Measurements from ENCODE around the gene CASP5. TPM values are rescaled to one million over a fixed set of nuclear protein-coding genes. Genes with fewer than 3 reads are reported as not detected.

Gene CASP5
- total RNA-seq, 2 experiments from 2014 or later, result not detected

DNA sequence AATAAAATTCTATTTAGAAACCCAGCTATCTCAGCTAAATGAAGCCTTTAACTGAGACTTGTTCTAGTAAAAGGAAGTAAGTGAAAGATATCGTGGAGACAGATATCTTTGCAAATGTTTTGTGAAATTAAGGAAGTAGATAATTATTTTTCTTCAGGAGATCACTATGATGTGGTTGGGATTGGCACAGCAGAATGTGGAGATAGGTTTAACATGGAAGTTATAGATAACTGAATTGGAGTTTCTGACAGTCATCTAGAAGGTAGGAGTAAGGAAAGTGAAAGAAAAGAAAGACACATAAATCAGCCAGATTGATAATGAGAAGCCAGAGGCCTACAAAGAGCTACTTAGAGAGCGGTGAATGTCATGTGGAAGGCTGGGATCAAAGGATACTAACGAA lies 4.7 kb upstream of the CASP5 start:
- peaks cover 34% of the 10 kb centered on the region for H3K36me3 Mint-ChIP-seq (ENCODE audit: low read depth)
- H3K27ac Mint-ChIP-seq, result no peak overlapping the region
- intact Hi-C loops (cut with micrococcal nuclease), result no loop called here
- no peaks in the 10 kb centered on the region for H3K9me3 Mint-ChIP-seq
- H3K4me1 Mint-ChIP-seq (ENCODE audit: low read depth), result peaks cover 28% of the 10 kb centered on the region
- peak overlapping the region; percentile 45 for H3K4me3 Mint-ChIP-seq
- no peak for DNase-seq
- CTCF ChIA-PET, result no interaction called here
- no peaks in the 10 kb centered on the region for H3K27me3 Mint-ChIP-seq (ENCODE audit: low read depth)

DNA sequence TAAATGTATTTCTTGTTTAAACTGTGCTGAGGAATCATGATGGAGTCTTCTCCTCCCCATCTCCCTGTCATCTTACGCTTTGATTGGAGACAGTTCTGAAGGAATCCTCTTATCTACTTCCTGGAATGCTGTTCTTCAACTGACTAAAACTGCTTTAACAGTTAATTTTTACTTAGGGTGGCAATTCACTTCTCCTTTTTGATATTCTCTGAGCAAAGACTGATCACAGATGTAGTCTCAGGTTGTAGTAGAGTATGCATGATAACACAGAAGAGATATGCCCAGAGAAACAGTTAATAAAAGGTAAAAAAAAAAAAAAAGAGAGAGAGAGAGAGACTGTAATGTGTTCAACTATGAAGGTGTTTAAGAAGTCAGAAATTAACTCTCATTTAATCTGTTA lies 1.4 kb upstream of the CASP5 start:
- no peak for DNase-seq
- no peaks in the 10 kb centered on the region for H3K9me3 Mint-ChIP-seq
- H3K27ac Mint-ChIP-seq, result no peak overlapping the region

DNA sequence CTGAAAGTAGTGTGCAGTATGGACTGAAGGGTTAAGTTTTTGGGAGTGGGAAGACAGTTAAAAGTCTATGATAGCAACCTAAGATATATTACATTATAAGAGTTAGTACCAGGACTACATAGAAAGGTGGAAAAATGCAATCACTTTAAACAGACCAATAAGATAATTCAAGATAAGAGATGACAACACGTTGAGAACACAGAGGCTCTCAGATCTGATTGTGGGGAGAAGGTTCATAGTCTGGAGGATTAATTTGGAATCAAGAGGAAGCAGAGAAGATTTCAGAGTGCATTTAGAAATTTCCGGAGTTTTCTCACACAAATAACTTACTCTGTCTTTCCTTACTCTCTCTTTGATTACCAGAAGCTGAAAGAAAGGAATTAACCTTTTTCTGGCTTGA lies 441 bp downstream of the CASP5 start:
- Mint-ChIP-seq H3K27ac (no peak overlapping the region), H3K4me3 (no peak overlapping the region), H3K9me3 (no peaks in the 10 kb centered on the region), H3K27me3 (ENCODE audit: low read depth) (no peaks in the 10 kb centered on the region), H3K36me3 (ENCODE audit: low read depth) (peaks cover 9% of the 10 kb centered on the region), H3K4me1 (ENCODE audit: low read depth) (peaks cover 11% of the 10 kb centered on the region)
- no peak for DNase-seq
- CTCF ChIA-PET, result interaction anchor here (0.7 kb wide), 1 partner anchor 114 kb away, joined by 3 read pairs; no protein-coding TSS in a partner anchor
- intact Hi-C loops (cut with micrococcal nuclease), result no loop called here

More for the DNA sequence above, 1.4 kb upstream of the CASP5 start:
- intact Hi-C loops (cut with micrococcal nuclease), result no loop called here
- peaks cover 21% of the 10 kb centered on the region for H3K4me1 Mint-ChIP-seq (ENCODE audit: low read depth)
- CTCF ChIA-PET, result no interaction called here
- H3K27me3 Mint-ChIP-seq (ENCODE audit: low read depth), result no peaks in the 10 kb centered on the region
- no peak overlapping the region for H3K4me3 Mint-ChIP-seq
- H3K36me3 Mint-ChIP-seq (ENCODE audit: low read depth), result peaks cover 23% of the 10 kb centered on the region

DNA sequence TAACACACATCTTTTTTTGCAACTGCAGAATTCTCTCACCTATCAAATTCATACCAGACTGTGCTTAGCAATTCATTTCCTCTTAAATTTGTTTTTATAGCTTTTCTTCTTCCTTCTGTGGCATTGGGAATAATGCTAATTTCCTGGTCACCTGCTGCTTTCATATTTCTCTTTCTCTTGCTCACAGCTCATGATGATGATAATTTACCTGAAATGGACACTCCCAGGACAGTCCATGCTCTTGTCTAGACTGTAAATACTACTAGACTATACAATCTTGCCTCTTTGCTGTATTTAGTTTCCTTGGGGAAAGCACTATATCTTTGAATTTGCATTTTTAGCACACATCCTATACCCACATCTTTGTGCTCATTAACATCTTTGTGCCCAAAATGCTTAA lies 15.5 kb downstream of the CASP5 start:
- CTCF ChIA-PET, result no interaction called here
- no peaks in the 10 kb centered on the region for H3K4me1 Mint-ChIP-seq (ENCODE audit: low read depth)

DNA sequence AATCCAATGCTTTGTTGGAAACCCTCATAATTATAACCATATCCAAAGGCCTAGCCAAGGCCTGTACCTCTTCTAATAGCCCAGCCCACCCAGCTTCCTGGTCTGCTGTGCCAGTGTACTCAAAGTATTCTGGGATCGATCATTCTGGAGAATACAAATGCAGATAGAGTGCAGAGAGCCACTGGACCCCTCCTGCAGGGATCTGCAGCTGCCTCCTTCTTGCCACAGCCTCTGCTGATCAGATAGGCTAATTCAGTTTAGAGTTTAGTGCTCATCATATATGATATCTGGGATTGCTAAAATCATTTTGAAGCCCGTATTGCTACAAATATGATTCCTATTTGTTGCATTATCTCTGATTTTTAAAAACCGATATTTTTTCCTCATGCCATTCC lies 17.5 kb downstream of the CASP5 start:
- intact Hi-C loops (cut with micrococcal nuclease), result loop anchor here (10.0 kb wide), 2 partner anchors 751 to 859 kb away; no protein-coding TSS in a partner anchor
- Mint-ChIP-seq H3K27ac (no peak overlapping the region), H3K27me3 (ENCODE audit: low read depth) (no peaks in the 10 kb centered on the region), H3K36me3 (ENCODE audit: low read depth) (no peaks in the 10 kb centered on the region), H3K4me3 (no peak overlapping the region), H3K9me3 (no peaks in the 10 kb centered on the region), H3K4me1 (ENCODE audit: low read depth) (peaks cover 4% of the 10 kb centered on the region)
- no peak for DNase-seq
- CTCF ChIA-PET, result no interaction called here

More for the DNA sequence above, 15.5 kb downstream of the CASP5 start:
- Mint-ChIP-seq H3K27ac (no peak overlapping the region), H3K9me3 (no peaks in the 10 kb centered on the region), H3K36me3 (ENCODE audit: low read depth) (no peaks in the 10 kb centered on the region), H3K27me3 (ENCODE audit: low read depth) (no peaks in the 10 kb centered on the region), H3K4me3 (no peak overlapping the region)
- intact Hi-C loops (cut with micrococcal nuclease), result loop anchor here (10.0 kb wide), 2 partner anchors 753 to 857 kb away; no protein-coding TSS in a partner anchor
- DNase-seq, result no peak

DNA sequence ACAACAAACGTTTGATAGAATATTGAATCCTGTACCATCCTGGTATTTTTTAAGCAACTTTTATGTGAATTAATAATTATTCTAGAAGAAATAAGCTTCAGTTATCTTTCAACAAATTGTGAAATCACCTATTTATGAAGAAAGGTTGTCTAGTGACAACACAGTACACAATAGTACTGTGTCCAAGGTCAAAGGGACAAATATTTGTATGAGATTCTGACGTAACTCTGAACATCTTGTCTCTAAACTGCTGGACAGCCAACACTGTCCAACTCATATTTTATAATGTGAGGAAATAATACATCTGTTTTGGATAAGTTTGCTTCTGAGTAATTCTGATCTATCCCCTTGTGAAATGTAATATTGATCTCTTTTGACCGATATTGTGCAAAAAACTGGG lies 18.9 kb downstream of the CASP5 start:
- CTCF ChIA-PET, result interaction anchor here (1.2 kb wide), 1 partner anchor 57 kb away, joined by 4 read pairs; no protein-coding TSS in a partner anchor
- H3K4me3 Mint-ChIP-seq, result no peak overlapping the region
- intact Hi-C loops (cut with micrococcal nuclease), result loop anchor here (5.0 to 10.0 kb wide), 3 partner anchors 182 to 861 kb away; no protein-coding TSS in a partner anchor

DNA sequence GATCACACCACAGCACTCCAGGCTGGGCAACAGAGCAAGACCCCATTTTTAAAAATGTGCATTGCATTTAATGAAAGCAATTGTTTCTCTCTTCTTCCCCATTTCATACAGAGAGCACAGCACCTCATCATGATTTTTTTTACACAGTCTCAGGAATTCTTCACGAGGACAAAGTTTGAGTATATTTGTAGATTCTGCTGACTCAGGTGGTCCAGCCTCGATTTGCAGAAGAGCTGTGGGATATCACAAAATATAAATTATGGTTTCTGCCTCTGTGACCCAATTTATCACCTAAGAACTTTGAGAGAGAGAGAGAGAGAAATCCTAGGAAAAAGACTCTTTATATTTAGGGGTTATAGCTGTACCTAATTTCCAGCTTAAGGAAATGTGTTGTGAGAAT lies 19.8 kb downstream of the CASP5 start:
- Mint-ChIP-seq H3K27me3 (ENCODE audit: low read depth) (no peaks in the 10 kb centered on the region), H3K27ac (no peak overlapping the region), H3K9me3 (no peaks in the 10 kb centered on the region), H3K36me3 (ENCODE audit: low read depth) (no peaks in the 10 kb centered on the region), H3K4me3 (no peak overlapping the region), H3K4me1 (ENCODE audit: low read depth) (peaks cover 4% of the 10 kb centered on the region)
- intact Hi-C loops (cut with micrococcal nuclease), result loop anchor here (5.0 to 10.0 kb wide), 3 partner anchors 181 to 862 kb away; no protein-coding TSS in a partner anchor
- CTCF ChIA-PET, result interaction anchor here (1.2 kb wide), 1 partner anchor 56 kb away, joined by 4 read pairs; no protein-coding TSS in a partner anchor
- no peak for DNase-seq

More for the DNA sequence above, 18.9 kb downstream of the CASP5 start:
- no peak for DNase-seq
- H3K27ac Mint-ChIP-seq, result no peak overlapping the region
- peaks cover 4% of the 10 kb centered on the region for H3K4me1 Mint-ChIP-seq (ENCODE audit: low read depth)
- H3K27me3 Mint-ChIP-seq (ENCODE audit: low read depth), result no peaks in the 10 kb centered on the region
- no peaks in the 10 kb centered on the region for H3K36me3 Mint-ChIP-seq (ENCODE audit: low read depth)
- no peaks in the 10 kb centered on the region for H3K9me3 Mint-ChIP-seq

DNA sequence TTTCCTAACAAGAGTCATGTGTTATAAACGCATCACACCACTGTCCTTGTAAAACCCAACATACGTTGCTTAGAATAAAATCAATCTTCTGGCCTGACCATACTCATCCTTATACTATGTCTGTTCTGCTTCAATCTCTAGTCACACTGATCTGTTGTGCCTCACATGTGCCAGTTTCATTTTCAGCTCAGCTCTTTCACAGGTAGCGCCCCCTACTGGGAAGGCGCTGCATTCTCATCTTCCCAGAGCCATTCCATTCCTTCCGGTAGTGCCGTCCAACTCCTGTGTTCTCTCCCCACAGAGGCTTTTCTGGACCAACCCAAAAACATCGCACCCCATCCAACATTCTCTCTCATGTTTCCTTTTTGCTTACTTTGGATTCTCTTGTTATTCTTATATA lies 22.2 kb downstream of the CASP5 start:
- CTCF ChIA-PET, result interaction anchor here (0.6 to 2.0 kb wide), 5 partner anchors 11 to 165 kb away, joined by 3 to 8 read pairs (median 3); no protein-coding TSS in a partner anchor
- Mint-ChIP-seq H3K4me1 (ENCODE audit: low read depth) (peaks cover 4% of the 10 kb centered on the region), H3K27ac (no peak overlapping the region), H3K4me3 (no peak overlapping the region), H3K36me3 (ENCODE audit: low read depth) (no peaks in the 10 kb centered on the region), H3K27me3 (ENCODE audit: low read depth) (no peaks in the 10 kb centered on the region), H3K9me3 (no peaks in the 10 kb centered on the region)
- intact Hi-C loops (cut with micrococcal nuclease), result loop anchor here (1.0 to 10.0 kb wide), 6 partner anchors 53 to 864 kb away; no protein-coding TSS in a partner anchor
- peak; percentile 72 for DNase-seq

DNA sequence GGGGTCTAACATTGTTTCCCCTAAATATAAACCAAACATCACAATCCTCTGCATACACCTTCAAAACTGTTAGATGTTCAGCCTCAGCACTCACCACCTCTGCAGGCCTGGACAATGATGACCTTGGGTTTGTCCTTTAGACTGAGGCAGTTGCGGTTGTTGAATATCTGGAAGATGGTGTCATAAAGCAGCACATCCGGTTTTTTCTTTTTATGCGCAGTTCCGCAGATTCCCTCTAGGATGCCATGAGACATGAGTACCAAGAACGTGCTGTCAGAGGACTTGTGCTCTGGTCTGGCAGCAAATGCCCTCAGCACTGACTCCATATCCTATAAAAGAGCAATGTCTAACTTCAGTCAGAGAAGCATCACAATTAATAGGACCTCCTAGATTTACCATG lies 22.8 kb downstream of the CASP5 start:
- H3K4me1 Mint-ChIP-seq (ENCODE audit: low read depth), result peaks cover 4% of the 10 kb centered on the region
- CTCF ChIA-PET, result interaction anchor here (0.6 to 1.1 kb wide), 3 partner anchors 10 to 164 kb away, joined by 3 read pairs; no protein-coding TSS in a partner anchor
- intact Hi-C loops (cut with micrococcal nuclease), result loop anchor here (1.0 to 10.0 kb wide), 5 partner anchors 53 to 865 kb away; no protein-coding TSS in a partner anchor
- no peaks in the 10 kb centered on the region for H3K36me3 Mint-ChIP-seq (ENCODE audit: low read depth)
- no peak overlapping the region for H3K4me3 Mint-ChIP-seq
- no peak overlapping the region for H3K27ac Mint-ChIP-seq
- no peaks in the 10 kb centered on the region for H3K27me3 Mint-ChIP-seq (ENCODE audit: low read depth)
- DNase-seq, result peak; percentile 19
- H3K9me3 Mint-ChIP-seq, result no peaks in the 10 kb centered on the region

DNA sequence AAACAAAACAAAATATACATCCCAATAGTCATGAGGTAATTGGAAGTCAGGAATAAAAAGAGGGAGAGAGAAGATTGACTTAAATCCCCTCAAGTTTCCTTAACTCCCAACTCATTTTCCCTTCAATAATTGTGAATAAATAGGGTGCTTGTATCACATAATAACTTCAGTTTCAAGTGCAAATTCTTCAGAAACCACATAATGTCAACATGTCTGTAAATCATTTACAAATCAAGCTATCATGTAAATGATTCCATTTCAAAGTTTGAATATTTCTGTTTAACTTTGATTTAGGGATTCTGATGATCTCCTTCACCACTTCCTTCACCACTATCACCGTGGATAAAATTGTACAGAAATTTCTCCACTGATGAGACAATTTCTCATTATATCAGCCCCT lies 23.2 kb downstream of the CASP5 start:
- Mint-ChIP-seq H3K4me3 (no peak overlapping the region), H3K27me3 (ENCODE audit: low read depth) (no peaks in the 10 kb centered on the region), H3K4me1 (ENCODE audit: low read depth) (peaks cover 4% of the 10 kb centered on the region), H3K27ac (no peak overlapping the region), H3K9me3 (no peaks in the 10 kb centered on the region), H3K36me3 (ENCODE audit: low read depth) (no peaks in the 10 kb centered on the region)
- CTCF ChIA-PET, result no interaction called here
- no peak for DNase-seq
- intact Hi-C loops (cut with micrococcal nuclease), result loop anchor here (1.0 to 10.0 kb wide), 5 partner anchors 52 to 865 kb away; no protein-coding TSS in a partner anchor

DNA sequence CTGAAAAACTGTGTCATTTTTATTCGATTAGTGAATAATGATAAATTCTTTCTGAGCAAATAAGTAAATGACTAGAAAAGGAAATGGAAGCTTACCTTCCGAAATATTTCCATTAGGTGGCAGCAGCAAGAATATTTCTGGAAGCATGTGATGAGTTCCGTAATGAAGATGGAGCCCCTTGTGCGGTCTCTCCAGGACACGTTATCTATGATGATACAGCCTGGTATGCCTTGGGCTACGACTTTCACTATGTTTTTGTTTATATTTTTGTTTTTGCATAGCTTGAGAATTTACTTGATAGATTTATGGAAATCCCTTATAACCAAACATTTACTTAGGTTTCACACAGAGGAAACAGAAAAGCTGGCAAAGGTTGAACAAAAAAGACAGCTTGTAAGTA lies 25.7 kb downstream of the CASP5 start:
- Mint-ChIP-seq H3K36me3 (ENCODE audit: low read depth) (no peaks in the 10 kb centered on the region), H3K27ac (no peak overlapping the region), H3K9me3 (no peaks in the 10 kb centered on the region), H3K4me1 (ENCODE audit: low read depth) (peaks cover 4% of the 10 kb centered on the region), H3K4me3 (no peak overlapping the region), H3K27me3 (ENCODE audit: low read depth) (no peaks in the 10 kb centered on the region)
- intact Hi-C loops (cut with micrococcal nuclease), result no loop called here
- CTCF ChIA-PET, result interaction anchor here (0.6 kb wide), 1 partner anchor 853 kb away, joined by 3 read pairs; no protein-coding TSS in a partner anchor
- no peak for DNase-seq

DNA sequence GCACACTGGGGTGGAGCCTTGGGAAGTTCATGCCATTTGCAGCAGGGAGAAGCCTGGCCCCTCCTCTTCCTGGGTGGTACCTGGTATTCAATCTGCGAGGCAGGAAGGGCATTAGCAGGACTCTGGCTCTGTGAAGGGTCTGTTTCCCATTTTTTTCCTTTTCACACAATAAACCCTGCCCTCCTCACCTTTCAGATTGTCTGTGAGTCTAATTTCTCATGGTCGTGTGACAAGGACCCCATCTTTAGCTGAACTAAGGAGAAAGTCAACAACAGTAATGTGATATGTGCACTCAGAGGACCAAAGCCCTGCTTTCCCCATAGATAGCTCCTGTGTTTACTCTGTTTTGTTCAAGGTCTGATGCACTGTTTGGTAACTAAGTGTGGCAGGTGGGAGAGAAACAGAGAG lies 28.0 kb downstream of the CASP5 start:
- no peak overlapping the region for H3K27ac Mint-ChIP-seq
- intact Hi-C loops (cut with micrococcal nuclease), result no loop called here
- CTCF ChIA-PET, result no interaction called here
- no peaks in the 10 kb centered on the region for H3K9me3 Mint-ChIP-seq
- H3K4me3 Mint-ChIP-seq, result no peak overlapping the region
- H3K36me3 Mint-ChIP-seq (ENCODE audit: low read depth), result no peaks in the 10 kb centered on the region
- no peaks in the 10 kb centered on the region for H3K27me3 Mint-ChIP-seq (ENCODE audit: low read depth)
- no peak for DNase-seq
- H3K4me1 Mint-ChIP-seq (ENCODE audit: low read depth), result no peaks in the 10 kb centered on the region

DNA sequence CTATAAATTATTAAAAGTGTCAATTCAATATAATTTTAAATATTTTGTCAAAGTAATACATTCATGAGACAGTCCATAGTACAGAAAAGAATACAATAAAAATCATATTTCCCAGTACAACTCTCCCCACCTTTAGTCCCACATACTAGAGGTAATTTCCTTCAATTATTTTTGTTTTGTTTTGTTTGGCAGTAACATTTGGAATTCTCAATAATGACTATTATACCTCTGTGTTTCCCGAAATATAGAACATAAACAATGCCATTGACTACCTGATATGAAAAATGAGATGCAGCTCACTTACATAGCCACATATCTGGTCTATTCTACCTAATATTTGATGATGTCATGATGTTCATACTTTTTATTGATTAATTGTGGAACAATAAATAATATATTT lies 30.2 kb downstream of the CASP5 start:
- Mint-ChIP-seq H3K9me3 (peaks cover 6% of the 10 kb centered on the region), H3K4me3 (no peak overlapping the region), H3K27ac (no peak overlapping the region), H3K27me3 (ENCODE audit: low read depth) (no peaks in the 10 kb centered on the region), H3K4me1 (ENCODE audit: low read depth) (no peaks in the 10 kb centered on the region), H3K36me3 (ENCODE audit: low read depth) (no peaks in the 10 kb centered on the region)
- CTCF ChIA-PET, result interaction anchor here (0.9 kb wide), 1 partner anchor 9 kb away, joined by 3 read pairs; no protein-coding TSS in a partner anchor
- DNase-seq, result no peak
- intact Hi-C loops (cut with micrococcal nuclease), result no loop called here
